SK-N-MC (cell line): ENCODE measurements around the gene HBE1.

Experiments
- DNase-seq: peaks from one replicate; pipeline ENCODE4 v3.0.0-alpha.2; 2011; ENCODE audit warnings: low read depth, low spot score
- H3K27ac ChIP-seq: fragments of 200-600 bp; sonication (generic); 2 replicates; pipeline ENCODE4 v1.5.1; 2016; ENCODE audit warnings: mixed run types
- H3K36me3 ChIP-seq: fragments of 200-600 bp; sonication (generic); 2 replicates; pipeline ENCODE4 v1.6.1; 2017; ENCODE audit warnings: antibody characterized with exemption, low read length, mixed read lengths; ENCODE audit not compliant: insufficient read depth
- H3K4me3 ChIP-seq: fragments of 200-600 bp; sonication (generic); 2 replicates; pipeline ENCODE4 v1.5.1; 2016
- H3K9ac ChIP-seq: fragments of 200-600 bp; sonication (generic); 2 replicates; pipeline ENCODE4 v1.8.0; 2017; ENCODE audit warnings: mixed run types, mixed read lengths; ENCODE audit not compliant: insufficient read length
- H3K9me3 ChIP-seq: fragments of 200-600 bp; sonication (generic); 2 replicates; pipeline ENCODE4 v1.6.1; 2017; ENCODE audit warnings: low read depth, mild to moderate bottlenecking, antibody characterized with exemption, low read length, moderate library complexity, mixed read lengths
- EZH2 ChIP-seq: fragments of 200-600 bp; sonication (generic); IDR thresholded peaks from one replicate; pipeline ENCODE4 v1.6.1; 2017; ENCODE audit warnings: antibody characterized with exemption
- FOXP2 ChIP-seq: optimal IDR thresholded peaks from 2 replicates; pipeline ENCODE3; 2011; ENCODE audit warnings: mild to moderate bottlenecking, moderate library complexity; ENCODE audit not compliant: insufficient read depth; ENCODE audit errors: extremely low read length, control extremely low read depth
- POLR2AphosphoS5 ChIP-seq: IDR thresholded peaks from 2 replicates; pipeline ENCODE4 v1.6.1; 2012; ENCODE audit warnings: mild to moderate bottlenecking, low read depth, low read length, borderline replicate concordance

Gene HBE1

GRCh38 chr11:5288108-5288905 is 18.6 kb upstream of the HBE1 start:
- Histone ChIP-seq H3K9ac (no peak overlapping the region), H3K36me3 (no peaks in the 10 kb centered on the region), H3K9me3 (no peaks in the 10 kb centered on the region), H3K4me3 (no peak overlapping the region), H3K27ac (no peak overlapping the region)
- no peak for TF ChIP-seq FOXP2
- no peak for DNase-seq

GRCh38 chr11:5286901-5287300 is 17.2 kb upstream of the HBE1 start:
- no peak overlapping the region for H3K4me3 ChIP-seq
- H3K9me3 ChIP-seq = no peaks in the 10 kb centered on the region
- no peak for DNase-seq
- TF ChIP-seq EZH2 (no peak), FOXP2 (no peak)
- H3K36me3 ChIP-seq = no peaks in the 10 kb centered on the region
- no peak overlapping the region for H3K9ac ChIP-seq
- no peak overlapping the region for H3K27ac ChIP-seq

GRCh38 chr11:5286351-5286750 is 16.6 kb upstream of the HBE1 start:
- Histone ChIP-seq H3K9me3 (no peaks in the 10 kb centered on the region), H3K4me3 (no peak overlapping the region), H3K27ac (no peak overlapping the region), H3K36me3 (no peaks in the 10 kb centered on the region), H3K9ac (no peak overlapping the region)
- TF ChIP-seq EZH2 (no peak), FOXP2 (no peak), POLR2AphosphoS5 (no peak)
- no peak for DNase-seq

- no peak for DNase-seq
- TF ChIP-seq EZH2 = no peak
- TF ChIP-seq POLR2AphosphoS5 = no peak
- TF ChIP-seq FOXP2 = no peak
- no peak overlapping the region for H3K4me3 ChIP-seq
- no peaks in the 10 kb centered on the region for H3K9me3 ChIP-seq
- H3K9ac ChIP-seq = no peak overlapping the region
- no peak overlapping the region for H3K27ac ChIP-seq
- no peaks in the 10 kb centered on the region for H3K36me3 ChIP-seq
Observed at GRCh38 chr11:5285703-5286340, 16.1 kb upstream of the HBE1 start.

GRCh38 chr11:5284637-5285036 is 14.9 kb upstream of the HBE1 start:
- Histone ChIP-seq H3K9ac (no peak overlapping the region), H3K36me3 (no peaks in the 10 kb centered on the region), H3K27ac (no peak overlapping the region), H3K4me3 (no peak overlapping the region), H3K9me3 (no peaks in the 10 kb centered on the region)
- TF ChIP-seq FOXP2 (no peak), EZH2 (no peak), POLR2AphosphoS5 (no peak)
- no peak for DNase-seq

GRCh38 chr11:5283882-5284281 is 14.1 kb upstream of the HBE1 start:
- H3K4me3 ChIP-seq = no peak overlapping the region
- no peaks in the 10 kb centered on the region for H3K36me3 ChIP-seq
- H3K9ac ChIP-seq = no peak overlapping the region
- DNase-seq = no peak
- no peak overlapping the region for H3K27ac ChIP-seq
- H3K9me3 ChIP-seq = no peaks in the 10 kb centered on the region
- TF ChIP-seq POLR2AphosphoS5 (no peak), EZH2 (no peak), FOXP2 (no peak)

- Histone ChIP-seq H3K9me3 (no peaks in the 10 kb centered on the region), H3K4me3 (no peak overlapping the region), H3K27ac (no peak overlapping the region), H3K9ac (no peak overlapping the region), H3K36me3 (no peaks in the 10 kb centered on the region)
- DNase-seq = no peak
- TF ChIP-seq EZH2 = no peak
Observed at GRCh38 chr11:5283086-5283485, 13.3 kb upstream of the HBE1 start.

- TF ChIP-seq FOXP2 (no peak), EZH2 (no peak), POLR2AphosphoS5 (no peak)
- H3K36me3 ChIP-seq = no peaks in the 10 kb centered on the region
Observed at GRCh38 chr11:5282628-5283027, 12.9 kb upstream of the HBE1 start.

GRCh38 chr11:5281596-5281995 is 11.9 kb upstream of the HBE1 start:
- H3K9me3 ChIP-seq = no peaks in the 10 kb centered on the region
- H3K4me3 ChIP-seq = no peak overlapping the region
- no peak for DNase-seq
- H3K9ac ChIP-seq = no peak overlapping the region
- H3K36me3 ChIP-seq = no peaks in the 10 kb centered on the region
- no peak for TF ChIP-seq POLR2AphosphoS5
- TF ChIP-seq EZH2 = no peak
- no peak for TF ChIP-seq FOXP2
- no peak overlapping the region for H3K27ac ChIP-seq

More at GRCh38 chr11:5282628-5283027, 12.9 kb upstream of the HBE1 start:
- Histone ChIP-seq H3K9ac (no peak overlapping the region), H3K4me3 (no peak overlapping the region), H3K9me3 (no peaks in the 10 kb centered on the region), H3K27ac (no peak overlapping the region)
- DNase-seq = no peak
